GM12891 (cell line): ENCODE measurements around the gene RNF13.

ENCODE experiments used
- POLR2A ChIP-seq: IDR thresholded peaks from 2 replicates; pipeline ENCODE4 v1.6.1; 2011; ENCODE audit warnings: low read depth, low read length, control low read depth
- POLR2AphosphoS5 ChIP-seq: IDR thresholded peaks from 2 replicates; pipeline ENCODE4 v1.6.1; 2011; ENCODE audit warnings: low read depth, low read length, control low read depth

- TF ChIP-seq POLR2A (no peak), POLR2AphosphoS5 (no peak)
Measured at GRCh38 chr3:149781211-149781610, 31.8 kb upstream of the RNF13 start.
